T-helper 22 cell (primary cell): ENCODE results near the gene MAP4K5.
"Not testable (repeated sequence)": the region's sequence is repeated elsewhere in the genome, so short reads cannot be mapped to it uniquely, and the experiment has no call there.

Source experiments
- DNase-seq: peaks from one replicate; pipeline ENCODE4 v3.0.0-alpha.2; 2020; ENCODE audit warnings: low read depth

Gene MAP4K5

GRCh38 chr14:50531595-50532501 is 521 bp downstream of the MAP4K5 start:
- DNase-seq: no peak

GRCh38 chr14:50530794-50531365 is 1.5 kb downstream of the MAP4K5 start:
- DNase-seq: no peak

DNA sequence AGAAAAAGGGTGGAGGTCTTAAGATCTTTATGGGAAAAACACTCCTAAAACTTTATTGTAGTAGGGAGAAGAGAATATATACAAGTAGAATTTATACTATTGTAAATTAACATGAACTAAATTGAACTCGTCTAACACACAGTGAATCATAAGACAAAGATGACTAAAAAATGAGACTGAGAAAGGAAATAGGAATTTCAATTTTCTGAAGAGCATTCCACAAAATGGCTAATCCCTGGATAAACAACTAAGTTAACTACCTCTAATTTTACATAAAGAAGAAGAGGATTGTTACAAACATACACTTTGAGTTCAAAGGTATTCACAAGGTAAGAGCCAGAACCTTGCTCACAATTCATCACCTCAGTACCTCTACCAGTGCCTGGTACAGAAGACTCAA is 2.0 kb downstream of the MAP4K5 start:
- no peak for DNase-seq

DNA sequence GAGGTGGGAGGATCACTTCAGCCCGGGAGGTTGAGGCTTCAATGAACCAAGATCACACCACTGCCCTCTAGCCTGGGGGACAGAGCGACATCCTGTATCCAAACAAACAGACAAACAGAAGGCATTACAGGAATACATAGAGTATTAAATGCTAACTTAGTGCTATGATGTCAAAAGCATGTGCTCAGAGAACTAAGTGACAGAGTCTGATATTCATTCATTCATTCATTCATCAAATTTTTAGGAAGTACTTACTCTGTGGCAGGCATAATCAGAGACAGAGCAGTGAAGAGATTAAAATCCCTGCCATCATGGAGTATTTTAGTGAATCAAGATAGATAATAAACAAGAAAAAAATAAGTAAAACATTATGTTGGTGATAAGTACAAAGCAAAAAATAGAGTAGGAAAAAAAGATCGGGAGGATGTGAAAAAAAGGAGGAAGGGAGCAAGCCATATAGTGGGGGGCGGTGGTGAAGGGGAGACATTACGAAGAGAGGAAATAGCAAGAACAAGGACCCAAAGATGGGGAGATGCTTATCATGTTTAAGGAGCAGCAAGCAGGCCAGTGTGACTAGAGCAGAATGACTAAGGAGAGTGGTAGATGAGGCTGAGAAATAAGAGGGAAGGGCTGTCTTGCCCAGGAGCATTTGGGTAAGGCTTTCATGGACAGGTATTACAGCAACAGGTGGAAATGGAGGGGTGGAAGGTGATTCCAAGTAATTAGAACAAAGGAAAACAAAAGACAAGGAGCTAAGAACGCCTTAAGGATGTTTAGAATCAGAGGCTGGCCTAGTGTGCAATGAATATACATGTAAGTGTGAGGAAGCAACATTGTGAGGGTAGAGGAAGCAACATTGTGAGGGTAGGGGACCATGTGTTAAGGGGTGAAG is 2.8 kb downstream of the MAP4K5 start:
- DNase-seq: no peak

DNA sequence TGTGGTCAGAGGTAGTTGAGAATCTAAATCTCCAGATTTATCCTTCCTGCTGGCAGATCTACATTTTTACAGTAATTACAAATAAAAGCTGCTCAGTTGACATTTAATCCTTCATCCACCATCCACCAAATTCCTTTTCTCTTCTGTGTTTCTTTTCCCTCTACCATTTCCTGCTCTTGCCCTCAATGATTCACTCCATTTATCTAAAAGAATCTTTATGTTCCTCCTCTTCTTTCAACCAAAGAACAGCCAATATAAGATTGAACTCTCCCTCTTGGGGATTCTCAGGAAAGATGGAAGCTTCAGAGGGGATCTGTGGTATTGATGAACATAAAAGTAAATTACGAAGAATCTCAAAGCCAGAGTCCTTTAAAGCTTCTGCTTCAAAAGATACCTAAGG is 4.4 kb downstream of the MAP4K5 start:
- DNase-seq: no peak

GRCh38 chr14:50524731-50525515 is 7.4 kb downstream of the MAP4K5 start:
- no peak for DNase-seq

- DNase-seq: no peak
Observed at GRCh38 chr14:50524060-50524459, 8.3 kb downstream of the MAP4K5 start.

DNA sequence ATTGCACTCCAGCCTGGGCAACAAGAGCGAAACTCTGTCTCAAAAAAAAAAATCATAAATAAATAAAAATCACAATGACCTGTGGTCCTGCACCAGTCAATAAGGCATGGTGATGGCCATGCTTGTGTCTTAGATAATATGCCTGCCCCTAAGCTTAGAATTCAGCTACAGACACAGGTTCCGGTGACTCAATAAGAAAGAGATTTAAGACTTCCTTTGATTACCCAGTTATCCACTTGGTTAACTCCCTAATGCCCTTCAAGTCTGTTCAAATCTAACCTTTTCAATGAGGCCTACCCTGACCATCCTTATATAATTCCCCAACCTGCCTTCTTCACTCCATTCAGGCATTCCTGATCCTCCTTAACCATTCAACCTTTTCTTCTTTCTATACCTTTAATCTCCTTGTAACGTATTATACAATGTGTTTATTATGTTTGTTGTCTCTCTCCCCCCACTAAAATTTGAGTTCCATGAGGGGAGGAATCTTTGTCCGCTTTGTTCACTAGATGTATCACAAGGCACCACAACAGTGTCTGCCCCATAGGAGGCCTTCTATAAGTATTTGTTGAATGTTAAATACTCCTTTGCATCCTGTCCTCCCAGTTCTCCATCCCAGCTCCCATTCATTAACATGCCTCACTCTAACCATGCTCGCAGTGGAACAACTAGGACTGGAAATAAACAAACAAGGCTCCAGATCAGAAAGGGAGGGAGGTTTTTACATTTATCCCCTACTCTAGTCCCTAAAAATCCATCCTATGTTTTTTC is 8.9 kb downstream of the MAP4K5 start:
- no peak for DNase-seq

DNA sequence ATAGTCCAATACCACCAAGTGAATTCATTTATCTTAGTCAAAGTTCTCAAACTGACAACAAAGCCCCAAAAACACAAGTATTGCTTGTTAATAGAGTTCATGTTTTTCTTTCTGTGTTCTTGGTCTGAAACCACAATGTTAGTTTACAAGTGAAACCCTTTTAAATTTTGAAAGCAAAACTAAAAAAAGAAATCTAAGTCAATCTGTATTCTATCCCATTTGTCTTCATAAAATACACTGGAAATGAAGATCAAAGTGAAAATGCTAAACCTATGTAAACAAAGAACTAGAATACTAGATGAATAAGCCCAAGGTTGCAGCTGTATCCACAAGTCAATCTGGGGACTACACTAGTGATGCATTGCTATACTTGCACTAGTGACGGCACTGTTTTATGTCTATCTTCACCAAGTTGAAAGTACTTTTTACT is 10.4 kb downstream of the MAP4K5 start:
- no peak for DNase-seq

GRCh38 chr14:50520947-50521815 is 11.2 kb downstream of the MAP4K5 start:
- DNase-seq: peak; percentile 9

- DNase-seq: no peak
Observed at GRCh38 chr14:50516091-50516490, 16.3 kb downstream of the MAP4K5 start.

GRCh38 chr14:50512463-50512862 is 19.9 kb downstream of the MAP4K5 start:
- no peak for DNase-seq

DNA sequence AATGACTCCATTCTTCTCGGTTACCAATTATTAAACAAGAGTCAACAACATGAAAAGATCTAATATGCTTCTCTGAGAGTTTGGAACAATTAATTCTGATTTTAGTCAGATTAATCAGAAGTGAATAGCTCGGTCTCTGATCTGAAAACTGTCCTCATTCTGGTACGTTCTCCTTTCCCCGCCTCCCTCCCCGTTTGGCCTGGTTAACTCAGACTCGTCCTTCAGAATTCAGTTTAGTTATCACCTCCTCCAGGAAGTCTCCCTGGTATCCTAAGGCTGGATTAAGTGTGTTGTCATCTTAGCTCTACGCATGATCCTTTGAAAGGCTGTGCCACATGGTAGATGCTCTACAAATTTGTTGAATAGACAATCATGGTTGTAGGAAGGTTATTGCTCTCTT is 22.2 kb downstream of the MAP4K5 start:
- no peak for DNase-seq

- DNase-seq: not testable (repeated sequence)
Observed at GRCh38 chr14:50507078-50507477, 25.3 kb downstream of the MAP4K5 start.

DNA sequence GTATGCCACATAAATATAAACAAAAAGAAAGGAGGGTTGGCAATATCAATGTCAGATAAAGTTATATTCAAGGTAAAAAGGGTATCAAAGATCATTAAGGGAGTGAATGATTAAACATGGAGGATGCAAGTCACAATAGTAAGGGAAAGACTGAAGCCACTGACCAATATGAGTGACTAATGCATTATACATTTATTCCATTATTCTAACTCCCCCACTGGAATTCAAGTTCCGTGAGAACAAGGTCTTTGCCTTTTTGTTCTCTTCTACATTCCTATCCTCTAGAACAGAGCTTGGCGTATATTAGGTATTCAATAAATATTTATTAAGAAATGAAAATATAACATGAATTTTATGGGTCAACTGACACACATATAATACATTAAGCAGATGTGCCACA is 30.7 kb downstream of the MAP4K5 start:
- no peak for DNase-seq

- no peak for DNase-seq
Observed at GRCh38 chr14:50497351-50497750, 35.0 kb downstream of the MAP4K5 start.

DNA sequence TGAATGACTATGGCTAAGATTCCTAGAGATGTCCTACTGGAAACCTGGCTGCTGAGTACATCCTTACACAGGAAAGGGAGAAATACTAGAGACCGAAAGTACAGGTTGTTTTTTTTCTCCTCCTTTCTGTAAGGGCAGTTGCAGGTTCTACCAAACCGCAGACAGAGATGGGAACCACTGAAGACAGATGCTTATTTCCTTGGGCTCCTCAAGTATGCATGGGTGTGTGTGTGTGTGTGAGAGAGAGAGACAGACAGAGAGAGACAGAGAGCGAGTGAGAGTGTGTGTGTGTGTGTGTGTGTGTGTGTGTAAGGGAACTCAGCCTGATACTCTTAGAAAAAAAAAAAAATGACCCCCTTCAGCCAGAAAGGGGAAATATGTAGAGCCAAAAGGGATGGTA is 42.5 kb downstream of the MAP4K5 start:
- no peak for DNase-seq

GRCh38 chr14:50488521-50488920 is 43.8 kb downstream of the MAP4K5 start:
- no peak for DNase-seq

GRCh38 chr14:50479041-50479440 is 53.3 kb downstream of the MAP4K5 start:
- no peak for DNase-seq

DNA sequence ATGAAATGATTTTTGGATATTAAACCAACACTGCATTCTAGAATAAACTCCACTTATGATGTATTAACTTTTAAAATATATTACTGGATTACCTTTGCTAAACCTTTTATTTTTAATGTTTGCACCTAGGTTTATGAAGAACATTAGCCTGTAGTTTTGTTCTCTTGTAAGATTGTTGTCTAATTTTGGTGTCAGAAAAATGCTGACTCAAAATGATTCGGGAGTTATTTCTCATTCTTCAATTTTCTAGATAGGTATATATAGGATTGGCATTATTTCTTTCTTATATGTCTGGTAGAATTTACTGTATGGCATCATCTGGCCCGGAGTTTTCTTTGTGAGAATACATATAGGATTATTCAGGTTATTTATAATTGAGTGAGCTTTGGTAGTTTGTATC is 54.6 kb downstream of the MAP4K5 start:
- no peak for DNase-seq
